Measurements from ENCODE around the gene RHBG. TPM values are rescaled to one million over a fixed set of nuclear protein-coding genes. Genes with fewer than 3 reads are reported as not detected.

The RHBG gene
- total RNA-seq, 1 experiment from 2014 or later = 5.7 TPM

DNA sequence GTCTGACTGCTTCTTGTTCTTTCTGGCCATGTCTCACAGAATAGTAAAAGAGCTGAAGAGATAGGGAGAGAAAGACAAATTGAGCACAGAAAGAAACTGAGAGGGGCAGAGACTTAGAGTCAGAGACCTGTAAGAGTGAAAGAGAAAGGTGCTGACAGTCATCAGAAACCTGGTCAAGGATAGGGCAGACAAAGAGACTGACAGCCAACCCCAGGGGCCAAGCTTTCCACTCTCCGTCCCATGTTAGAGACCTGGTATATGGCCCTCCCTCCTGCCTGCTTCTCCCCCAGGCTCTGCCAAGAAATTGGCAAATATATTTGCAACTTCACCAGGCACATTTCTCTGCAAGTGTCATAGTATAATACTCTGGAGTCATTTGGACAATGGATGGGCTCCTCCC lies 64.6 kb downstream of the RHBG start:
- CTCF ChIA-PET = no interaction called here
- H3K27me3 ChIP-seq (ENCODE audit: insufficient read depth, low read length) = peaks cover 8% of the 10 kb centered on the region; the same call in 1 of the 2 replicates

More for the DNA sequence above, 64.6 kb downstream of the RHBG start:
- no peak overlapping the region for H3K9ac ChIP-seq (ENCODE audit: low read length)
- ATAC-seq (no peak), DNase-seq (ENCODE audit: low read depth, low spot score) (no peak)
- TF ChIP-seq CBX3 (IDR thresholded peaks at IDR 0.05; ENCODE audit: low read depth) = no peak
- TF ChIP-seq POLR2A (IDR thresholded peaks at IDR 0.05; ENCODE audit: borderline replicate concordance, extremely low read depth, insufficient read depth, insufficient read length) = no peak
- no peak for TF ChIP-seq ZNF274 (IDR thresholded peaks at IDR 0.05; ENCODE audit: low read depth, low read length)
- no peak for TF ChIP-seq EZH2 (IDR thresholded peaks at IDR 0.05)
- no peak for TF ChIP-seq SP1 (IDR thresholded peaks at IDR 0.05; ENCODE audit: low read depth)
- TF ChIP-seq FOSL1 (IDR thresholded peaks at IDR 0.05; ENCODE audit: low read depth) = no peak
- TF ChIP-seq EZH2phosphoT487 (IDR thresholded peaks at IDR 0.05; ENCODE audit: borderline replicate concordance) = no peak
- TF ChIP-seq ZFX (IDR thresholded peaks at IDR 0.05) = no peak
- TF ChIP-seq SRF (IDR thresholded peaks at IDR 0.05; ENCODE audit: low read depth) = no peak
- TF ChIP-seq SIN3A (IDR thresholded peaks at IDR 0.05; ENCODE audit: low read depth) = no peak
- TF ChIP-seq CEBPB (IDR thresholded peaks at IDR 0.05; ENCODE audit: low read depth) = no peak
- TF ChIP-seq ATF3 (IDR thresholded peaks at IDR 0.05) = no peak
- TF ChIP-seq TCF7L2 (IDR thresholded peaks at IDR 0.05; ENCODE audit: borderline replicate concordance, extremely low read depth, insufficient read depth, insufficient read length) = no peak
- TF ChIP-seq RAD21 (IDR thresholded peaks at IDR 0.05; ENCODE audit: low read depth) = no peak
- TF ChIP-seq, protein P1, sequence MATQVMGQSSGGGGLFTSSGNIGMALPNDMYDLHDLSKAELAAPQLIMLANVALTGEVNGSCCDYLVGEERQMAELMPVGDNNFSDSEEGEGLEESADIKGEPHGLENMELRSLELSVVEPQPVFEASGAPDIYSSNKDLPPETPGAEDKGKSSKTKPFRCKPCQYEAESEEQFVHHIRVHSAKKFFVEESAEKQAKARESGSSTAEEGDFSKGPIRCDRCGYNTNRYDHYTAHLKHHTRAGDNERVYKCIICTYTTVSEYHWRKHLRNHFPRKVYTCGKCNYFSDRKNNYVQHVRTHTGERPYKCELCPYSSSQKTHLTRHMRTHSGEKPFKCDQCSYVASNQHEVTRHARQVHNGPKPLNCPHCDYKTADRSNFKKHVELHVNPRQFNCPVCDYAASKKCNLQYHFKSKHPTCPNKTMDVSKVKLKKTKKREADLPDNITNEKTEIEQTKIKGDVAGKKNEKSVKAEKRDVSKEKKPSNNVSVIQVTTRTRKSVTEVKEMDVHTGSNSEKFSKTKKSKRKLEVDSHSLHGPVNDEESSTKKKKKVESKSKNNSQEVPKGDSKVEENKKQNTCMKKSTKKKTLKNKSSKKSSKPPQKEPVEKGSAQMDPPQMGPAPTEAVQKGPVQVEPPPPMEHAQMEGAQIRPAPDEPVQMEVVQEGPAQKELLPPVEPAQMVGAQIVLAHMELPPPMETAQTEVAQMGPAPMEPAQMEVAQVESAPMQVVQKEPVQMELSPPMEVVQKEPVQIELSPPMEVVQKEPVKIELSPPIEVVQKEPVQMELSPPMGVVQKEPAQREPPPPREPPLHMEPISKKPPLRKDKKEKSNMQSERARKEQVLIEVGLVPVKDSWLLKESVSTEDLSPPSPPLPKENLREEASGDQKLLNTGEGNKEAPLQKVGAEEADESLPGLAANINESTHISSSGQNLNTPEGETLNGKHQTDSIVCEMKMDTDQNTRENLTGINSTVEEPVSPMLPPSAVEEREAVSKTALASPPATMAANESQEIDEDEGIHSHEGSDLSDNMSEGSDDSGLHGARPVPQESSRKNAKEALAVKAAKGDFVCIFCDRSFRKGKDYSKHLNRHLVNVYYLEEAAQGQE (IDR thresholded peaks at IDR 0.05; ENCODE audit: low read depth) = no peak
- no peak for TF ChIP-seq CTCF (IDR thresholded peaks at IDR 0.05 in 2 of 3, conservative IDR thresholded peaks at IDR 0.05 in 1 of 3; ENCODE audit: borderline replicate concordance in 1 of 3, insufficient read depth in 1 of 3, low read depth in 2 of 3, low read length in 2 of 3)
- no peak for TF ChIP-seq YY1 (IDR thresholded peaks at IDR 0.05; ENCODE audit: extremely low read depth, insufficient replicate concordance, low read depth, low read length)
- POLR2A ChIA-PET = no interaction called here
- H3K4me1 ChIP-seq (ENCODE audit: control insufficient read depth in 1 of 2, insufficient read depth in 2 of 2, low read length in 2 of 2) = no peaks in the 10 kb centered on the region
- H4K20me1 ChIP-seq (ENCODE audit: insufficient read depth) = no peaks in the 10 kb centered on the region
- no peak overlapping the region for H2AFZ ChIP-seq (ENCODE audit: low read depth, low read length, poor library complexity, severe bottlenecking)
- H3K27ac ChIP-seq (ENCODE audit: low read depth, low read length) = no peak overlapping the region
- H3K36me3 ChIP-seq (ENCODE audit: control insufficient read depth in 1 of 2, insufficient read depth in 2 of 2, low read length in 2 of 2) = no peaks in the 10 kb centered on the region
- H3K79me2 ChIP-seq (ENCODE audit: insufficient read depth, low read length) = no peaks in the 10 kb centered on the region
- H3K9me3 ChIP-seq (ENCODE audit: control insufficient read depth in 1 of 2, insufficient read depth in 1 of 2, low read depth in 1 of 2, low read length in 2 of 2) = no peaks in the 10 kb centered on the region
- RAD21 ChIA-PET (ENCODE audit: low non-redundant PET in 1 of 2, low total read pairs in 2 of 2, uncharacterized antibody in 2 of 2, unreplicated experiment in 2 of 2) = no interaction called here
- no peak overlapping the region for H3K4me3 ChIP-seq (replicated peaks in 1 of 2; ENCODE audit: low read depth in 1 of 2, low read length in 2 of 2)
- no peak overlapping the region for H3K4me2 ChIP-seq (ENCODE audit: low read length)
- intact Hi-C loops (cut with micrococcal nuclease) = no loop called here
- no peaks in the 10 kb centered on the region for H3K9me2 ChIP-seq (ENCODE audit: insufficient read depth)
- BruUV-seq (replicated peaks) = no TSS peak
